GM10847 (cell line): ENCODE data around the gene ZG16.

Source experiments
- POLR2A ChIP-seq: IDR thresholded peaks from 2 replicates; pipeline ENCODE4 v1.6.1; 2011; ENCODE audit not compliant: insufficient read length; ENCODE audit errors: extremely low read depth

Gene ZG16

GRCh38 chr16:29784901-29785500, 6.9 kb downstream of the ZG16 start:
- no peak for TF ChIP-seq POLR2A

- TF ChIP-seq POLR2A: no peak
Measured at GRCh38 chr16:29789775-29790182, 11.7 kb downstream of the ZG16 start.

- peak; percentile 70 for TF ChIP-seq POLR2A
Measured at GRCh38 chr16:29790183-29790948, 12.3 kb downstream of the ZG16 start, which contains the start of gene KIF22. TSS of gene KIF22 (plus strand) at chr16:29790751. CDS start at chr16:29790760, 9 bp downstream.

- TF ChIP-seq POLR2A: no peak
Measured at GRCh38 chr16:29790949-29791844, 13.1 kb downstream of the ZG16 start.

- TF ChIP-seq POLR2A: no peak
Measured at GRCh38 chr16:29791845-29792807, 14.1 kb downstream of the ZG16 start.

- TF ChIP-seq POLR2A: no peak
Measured at GRCh38 chr16:29794231-29794710, 16.2 kb downstream of the ZG16 start.

- no peak for TF ChIP-seq POLR2A
Measured at GRCh38 chr16:29802416-29802935, 24.4 kb downstream of the ZG16 start.

GRCh38 chr16:29804020-29804419, 26.0 kb downstream of the ZG16 start:
- no peak for TF ChIP-seq POLR2A

DNA sequence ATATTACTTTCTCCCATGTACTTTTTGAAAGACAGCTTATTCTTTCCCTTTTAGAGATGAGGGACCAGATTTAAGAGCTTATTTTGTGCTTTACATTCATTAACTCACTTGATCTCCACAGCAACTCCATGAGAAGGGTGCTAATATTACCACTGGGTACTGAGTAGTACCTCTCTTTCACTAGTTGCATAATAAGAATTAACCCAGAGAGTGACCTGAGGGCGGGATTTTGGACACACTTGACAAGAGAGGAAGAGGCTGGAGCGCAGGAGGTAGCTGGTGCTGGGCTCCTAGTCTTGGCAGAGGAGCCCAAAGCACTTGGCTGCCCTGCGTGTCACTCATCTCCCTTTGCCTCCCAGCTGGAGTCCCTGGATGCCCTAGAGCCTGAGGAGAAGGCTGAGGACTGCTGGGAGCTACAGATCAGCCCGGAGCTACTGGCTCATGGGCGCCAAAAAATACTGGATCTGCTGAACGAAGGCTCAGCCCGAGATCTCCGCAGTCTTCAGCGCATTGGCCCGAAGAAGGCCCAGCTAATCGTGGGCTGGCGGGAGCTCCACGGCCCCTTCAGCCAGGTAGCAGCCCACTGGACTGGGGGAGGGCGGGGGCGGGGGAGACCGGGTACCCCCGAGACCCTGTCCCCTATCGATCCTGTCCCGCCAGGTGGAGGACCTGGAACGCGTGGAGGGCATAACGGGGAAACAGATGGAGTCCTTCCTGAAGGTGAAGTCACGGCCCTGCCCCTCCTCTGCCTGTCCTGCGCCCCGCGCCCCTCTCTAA, 26.6 kb downstream of the ZG16 start:
- no peak for TF ChIP-seq POLR2A

DNA sequence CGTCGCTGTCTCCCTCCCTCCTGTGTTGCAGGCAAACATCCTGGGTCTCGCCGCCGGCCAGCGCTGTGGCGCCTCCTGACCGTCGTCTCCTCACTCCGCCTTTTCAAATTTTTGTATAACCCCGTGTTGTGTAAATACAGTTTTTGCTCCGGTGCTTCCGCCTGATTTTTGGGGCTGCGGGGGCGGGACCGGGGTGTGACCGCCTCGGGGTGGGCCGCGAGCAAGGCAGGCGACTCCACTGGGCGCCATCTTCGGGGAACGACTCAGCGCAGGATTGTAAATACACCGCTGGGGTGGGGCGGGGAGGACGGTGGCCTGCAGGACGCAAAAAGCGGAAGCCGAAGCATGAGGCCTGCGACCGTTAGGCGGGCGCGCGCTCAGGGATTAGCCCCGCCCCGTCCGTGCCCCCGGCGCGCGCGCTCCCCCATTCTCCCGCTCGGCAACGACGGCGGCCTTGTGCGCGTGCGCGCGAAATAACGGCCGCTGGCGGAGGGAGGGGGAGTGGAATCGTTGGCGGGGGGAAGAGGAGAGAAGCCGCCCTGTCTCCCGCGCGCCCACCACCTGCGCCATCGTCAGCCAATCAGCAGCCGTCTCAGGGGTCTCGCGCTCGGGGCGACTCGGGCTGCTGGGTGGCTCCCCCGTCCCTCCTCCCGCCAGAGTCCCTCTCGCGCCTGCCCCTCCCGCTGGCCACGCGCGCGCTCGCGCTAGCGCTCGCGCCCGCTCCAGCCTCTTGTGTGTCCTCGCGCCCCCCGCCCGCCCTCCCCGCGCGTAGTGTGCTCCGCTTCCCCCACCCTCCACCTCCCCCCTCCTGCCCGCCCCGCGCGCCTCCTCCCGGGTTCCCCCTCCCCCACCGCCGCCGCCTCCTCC, 27.4 kb downstream of the ZG16 start:
- TF ChIP-seq POLR2A: peak; percentile 65

- TF ChIP-seq POLR2A: no peak
Measured at GRCh38 chr16:29806099-29806579, 28.1 kb downstream of the ZG16 start, which contains the start of gene MAZ. TSS of gene MAZ (plus strand) at chr16:29806529. CDS start at chr16:29806702, 173 bp downstream.
